ENCODE measurements around the gene TERF2IP. TPM values are rescaled to one million over a fixed set of nuclear protein-coding genes. Genes with fewer than 3 reads are reported as not detected.

The TERF2IP gene
- total and polyA plus RNA-seq, 9 of the 15 experiments (the other 6 are each of a cell fraction or from before 2014, with no cell fraction given): 14.5 to 64.2 (median 47.0) TPM

DNA sequence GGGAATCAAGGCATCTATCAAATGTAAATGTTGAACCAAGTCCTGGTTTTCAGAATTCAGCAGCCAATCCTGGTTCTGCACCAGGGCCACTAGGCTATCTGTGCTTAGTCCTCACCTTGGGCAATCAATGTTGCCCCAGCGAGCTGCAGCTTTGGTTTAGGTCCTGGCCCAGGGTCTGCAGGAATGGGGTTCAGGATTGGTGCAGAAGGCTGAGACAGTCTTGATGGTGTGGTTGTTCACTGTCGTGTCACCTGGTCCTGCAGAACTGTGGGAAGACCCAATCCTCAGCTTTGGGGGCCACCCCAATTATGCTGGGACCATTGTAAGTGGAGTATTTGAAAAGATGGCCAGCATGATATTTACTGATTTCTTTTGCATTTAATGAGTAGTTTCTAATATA lies 10.6 kb downstream of the TERF2IP start (continued):
- TF ChIP-seq, protein P1, sequence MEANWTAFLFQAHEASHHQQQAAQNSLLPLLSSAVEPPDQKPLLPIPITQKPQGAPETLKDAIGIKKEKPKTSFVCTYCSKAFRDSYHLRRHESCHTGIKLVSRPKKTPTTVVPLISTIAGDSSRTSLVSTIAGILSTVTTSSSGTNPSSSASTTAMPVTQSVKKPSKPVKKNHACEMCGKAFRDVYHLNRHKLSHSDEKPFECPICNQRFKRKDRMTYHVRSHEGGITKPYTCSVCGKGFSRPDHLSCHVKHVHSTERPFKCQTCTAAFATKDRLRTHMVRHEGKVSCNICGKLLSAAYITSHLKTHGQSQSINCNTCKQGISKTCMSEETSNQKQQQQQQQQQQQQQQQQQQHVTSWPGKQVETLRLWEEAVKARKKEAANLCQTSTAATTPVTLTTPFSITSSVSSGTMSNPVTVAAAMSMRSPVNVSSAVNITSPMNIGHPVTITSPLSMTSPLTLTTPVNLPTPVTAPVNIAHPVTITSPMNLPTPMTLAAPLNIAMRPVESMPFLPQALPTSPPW (CRISPR knock-in tag; IDR thresholded peaks at IDR 0.05): no peak
- TF ChIP-seq SUPT5H (IDR thresholded peaks at IDR 0.05): no peak

DNA sequence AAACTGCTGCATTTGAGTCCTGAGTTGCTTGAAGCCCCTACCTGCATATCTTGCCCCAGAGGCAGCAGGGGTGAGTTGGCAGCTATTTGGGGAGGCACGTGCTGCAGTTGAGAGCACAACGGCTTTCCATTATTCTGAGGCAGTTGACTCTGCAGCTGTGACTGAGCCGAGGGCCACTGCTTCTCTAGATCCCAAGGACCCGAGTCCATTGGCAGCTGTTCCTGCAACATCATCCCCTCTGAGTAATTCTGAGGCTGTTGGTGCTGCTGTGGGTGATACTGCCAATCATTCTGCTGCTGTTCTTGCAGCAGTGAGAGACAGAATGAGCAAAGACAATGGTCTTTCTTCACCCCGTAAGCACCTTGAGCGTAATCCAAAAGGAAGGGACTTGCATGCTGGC lies 12.7 kb downstream of the TERF2IP start:
- no peak overlapping the region for H3K4me3 ChIP-seq
- FAIRE-seq (no peak), DNase-seq (ENCODE audit: extremely low read depth in 1 of 4, low spot score in 3 of 4) (no peak), ATAC-seq (no peak)
- ChIA-PET POLR2A (interaction anchor here (4.2 kb wide), 1 partner anchor 12 kb away, joined by 21 read pairs; the partner anchor contains the start of genes KARS1 and TERF2IP), CTCF (ENCODE audit: low intra/inter-chr PET ratio) (no interaction called here)
- no peaks in the 10 kb centered on the region for H3K79me2 ChIP-seq (ENCODE audit: control insufficient read depth, insufficient read depth, low read length)
- BruUV-seq (replicated peaks): no TSS peak
- no peaks in the 10 kb centered on the region for H3K9me3 ChIP-seq (replicated peaks; ENCODE audit: control insufficient read depth, insufficient read depth, low read depth, low read length)
- H2AFZ ChIP-seq (ENCODE audit: low read depth, low read length): no peak overlapping the region
- H4K20me1 ChIP-seq (replicated peaks; ENCODE audit: control insufficient read depth, insufficient read depth, low read length): no peaks in the 10 kb centered on the region
- H3K4me2 ChIP-seq (ENCODE audit: insufficient read depth, low read length): no peak overlapping the region
- no peaks in the 10 kb centered on the region for H3K27me3 ChIP-seq (ENCODE audit: control insufficient read depth in 2 of 2, insufficient read depth in 2 of 2, low read length in 2 of 2)
- H3K9me1 ChIP-seq (ENCODE audit: control insufficient read depth, insufficient read depth, low read length): no peaks in the 10 kb centered on the region
- peaks cover 31% of the 10 kb centered on the region for H3K36me3 ChIP-seq (ENCODE audit: control insufficient read depth, insufficient read depth, low read length)
- no peak overlapping the region for H3K9ac ChIP-seq (ENCODE audit: insufficient read depth in 1 of 2, low read depth in 2 of 2, low read length in 2 of 2)
- in situ Hi-C loops (cut with MboI) (no loop called here), intact Hi-C loops (cut with micrococcal nuclease) (no loop called here)
- 66% methylated on average over 6 of the region's 6 CpGs for WGBS (ENCODE audit: insufficient coverage, low coverage, missing lambda C conversion rate)
- no peaks in the 10 kb centered on the region for H3K4me1 ChIP-seq (replicated peaks in 1 of 2; ENCODE audit: control insufficient read depth in 2 of 2, insufficient read depth in 2 of 2, low read length in 2 of 2)
- no peak overlapping the region for H3K27ac ChIP-seq (ENCODE audit: extremely low read depth, low read depth, low read length)
- no peak for TF ChIP-seq FOXK1 (CRISPR knock-in tag; IDR thresholded peaks at IDR 0.05; ENCODE audit: borderline replicate concordance)
- TF ChIP-seq SRF (CRISPR knock-in tag; IDR thresholded peaks at IDR 0.05): no peak
- no peak for TF ChIP-seq ZFP36 (IDR thresholded peaks at IDR 0.05; ENCODE audit: low read depth, low read length, partially characterized antibody)
- no peak for TF ChIP-seq KDM2B (CRISPR knock-in tag; IDR thresholded peaks at IDR 0.05)
- TF ChIP-seq ZNF134 (CRISPR knock-in tag; conservative IDR thresholded peaks at IDR 0.05): no peak
- no peak for TF ChIP-seq SMARCA4 (IDR thresholded peaks at IDR 0.05)
- TF ChIP-seq ZNF232 (CRISPR knock-in tag; IDR thresholded peaks at IDR 0.05): no peak
- no peak for TF ChIP-seq U2AF1 (optimal IDR thresholded peaks at IDR 0.05; ENCODE audit: low read depth, low read length)
- TF ChIP-seq MIER1 (IDR thresholded peaks at IDR 0.05; ENCODE audit: low read depth): no peak
- TF ChIP-seq MTA1 (IDR thresholded peaks at IDR 0.05; ENCODE audit: borderline replicate concordance): no peak
- TF ChIP-seq, protein P2, sequence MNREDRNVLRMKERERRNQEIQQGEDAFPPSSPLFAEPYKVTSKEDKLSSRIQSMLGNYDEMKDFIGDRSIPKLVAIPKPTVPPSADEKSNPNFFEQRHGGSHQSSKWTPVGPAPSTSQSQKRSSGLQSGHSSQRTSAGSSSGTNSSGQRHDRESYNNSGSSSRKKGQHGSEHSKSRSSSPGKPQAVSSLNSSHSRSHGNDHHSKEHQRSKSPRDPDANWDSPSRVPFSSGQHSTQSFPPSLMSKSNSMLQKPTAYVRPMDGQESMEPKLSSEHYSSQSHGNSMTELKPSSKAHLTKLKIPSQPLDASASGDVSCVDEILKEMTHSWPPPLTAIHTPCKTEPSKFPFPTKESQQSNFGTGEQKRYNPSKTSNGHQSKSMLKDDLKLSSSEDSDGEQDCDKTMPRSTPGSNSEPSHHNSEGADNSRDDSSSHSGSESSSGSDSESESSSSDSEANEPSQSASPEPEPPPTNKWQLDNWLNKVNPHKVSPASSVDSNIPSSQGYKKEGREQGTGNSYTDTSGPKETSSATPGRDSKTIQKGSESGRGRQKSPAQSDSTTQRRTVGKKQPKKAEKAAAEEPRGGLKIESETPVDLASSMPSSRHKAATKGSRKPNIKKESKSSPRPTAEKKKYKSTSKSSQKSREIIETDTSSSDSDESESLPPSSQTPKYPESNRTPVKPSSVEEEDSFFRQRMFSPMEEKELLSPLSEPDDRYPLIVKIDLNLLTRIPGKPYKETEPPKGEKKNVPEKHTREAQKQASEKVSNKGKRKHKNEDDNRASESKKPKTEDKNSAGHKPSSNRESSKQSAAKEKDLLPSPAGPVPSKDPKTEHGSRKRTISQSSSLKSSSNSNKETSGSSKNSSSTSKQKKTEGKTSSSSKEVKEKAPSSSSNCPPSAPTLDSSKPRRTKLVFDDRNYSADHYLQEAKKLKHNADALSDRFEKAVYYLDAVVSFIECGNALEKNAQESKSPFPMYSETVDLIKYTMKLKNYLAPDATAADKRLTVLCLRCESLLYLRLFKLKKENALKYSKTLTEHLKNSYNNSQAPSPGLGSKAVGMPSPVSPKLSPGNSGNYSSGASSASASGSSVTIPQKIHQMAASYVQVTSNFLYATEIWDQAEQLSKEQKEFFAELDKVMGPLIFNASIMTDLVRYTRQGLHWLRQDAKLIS (CRISPR knock-in tag; IDR thresholded peaks at IDR 0.05): no peak
- no peak for TF ChIP-seq ZNF41 (CRISPR knock-in tag; conservative IDR thresholded peaks at IDR 0.05)
- TF ChIP-seq, protein P3, sequence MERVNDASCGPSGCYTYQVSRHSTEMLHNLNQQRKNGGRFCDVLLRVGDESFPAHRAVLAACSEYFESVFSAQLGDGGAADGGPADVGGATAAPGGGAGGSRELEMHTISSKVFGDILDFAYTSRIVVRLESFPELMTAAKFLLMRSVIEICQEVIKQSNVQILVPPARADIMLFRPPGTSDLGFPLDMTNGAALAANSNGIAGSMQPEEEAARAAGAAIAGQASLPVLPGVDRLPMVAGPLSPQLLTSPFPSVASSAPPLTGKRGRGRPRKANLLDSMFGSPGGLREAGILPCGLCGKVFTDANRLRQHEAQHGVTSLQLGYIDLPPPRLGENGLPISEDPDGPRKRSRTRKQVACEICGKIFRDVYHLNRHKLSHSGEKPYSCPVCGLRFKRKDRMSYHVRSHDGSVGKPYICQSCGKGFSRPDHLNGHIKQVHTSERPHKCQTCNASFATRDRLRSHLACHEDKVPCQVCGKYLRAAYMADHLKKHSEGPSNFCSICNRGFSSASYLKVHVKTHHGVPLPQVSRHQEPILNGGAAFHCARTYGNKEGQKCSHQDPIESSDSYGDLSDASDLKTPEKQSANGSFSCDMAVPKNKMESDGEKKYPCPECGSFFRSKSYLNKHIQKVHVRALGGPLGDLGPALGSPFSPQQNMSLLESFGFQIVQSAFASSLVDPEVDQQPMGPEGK (CRISPR knock-in tag; IDR thresholded peaks at IDR 0.05; ENCODE audit: borderline replicate concordance): no peak
- no peak for TF ChIP-seq ZNF699 (CRISPR knock-in tag; IDR thresholded peaks at IDR 0.05; ENCODE audit: insufficient replicate concordance)

All from K562 (cell line).